ENCODE measurements around the gene ATL3.

DNA sequence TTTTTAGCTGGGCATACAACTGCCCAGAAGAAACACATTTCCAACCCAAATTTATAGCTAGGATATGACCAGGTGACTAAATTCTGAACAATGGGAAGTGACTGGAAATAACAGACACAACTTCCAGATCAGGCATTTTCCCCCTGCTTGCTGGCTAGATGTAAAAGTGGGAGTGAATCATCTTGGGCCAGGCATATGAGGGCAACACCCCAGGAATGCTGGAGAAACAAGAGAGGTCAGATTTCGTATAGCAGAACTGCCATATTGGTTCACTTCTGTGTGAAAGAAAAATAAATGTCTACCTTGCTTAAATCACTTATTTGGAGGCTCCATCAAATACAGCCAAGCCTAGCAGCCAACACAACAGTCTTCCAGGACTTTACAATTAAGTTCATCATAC lies 7.4 kb downstream of the ATL3 start:
- no peak for TF ChIP-seq POLR2A (IDR thresholded peaks at IDR 0.05; ENCODE audit: extremely low read depth, insufficient read length)
- no peak for TF ChIP-seq MYC (IDR thresholded peaks at IDR 0.05; ENCODE audit: low read depth, low read length)
- TF ChIP-seq, protein P1, sequence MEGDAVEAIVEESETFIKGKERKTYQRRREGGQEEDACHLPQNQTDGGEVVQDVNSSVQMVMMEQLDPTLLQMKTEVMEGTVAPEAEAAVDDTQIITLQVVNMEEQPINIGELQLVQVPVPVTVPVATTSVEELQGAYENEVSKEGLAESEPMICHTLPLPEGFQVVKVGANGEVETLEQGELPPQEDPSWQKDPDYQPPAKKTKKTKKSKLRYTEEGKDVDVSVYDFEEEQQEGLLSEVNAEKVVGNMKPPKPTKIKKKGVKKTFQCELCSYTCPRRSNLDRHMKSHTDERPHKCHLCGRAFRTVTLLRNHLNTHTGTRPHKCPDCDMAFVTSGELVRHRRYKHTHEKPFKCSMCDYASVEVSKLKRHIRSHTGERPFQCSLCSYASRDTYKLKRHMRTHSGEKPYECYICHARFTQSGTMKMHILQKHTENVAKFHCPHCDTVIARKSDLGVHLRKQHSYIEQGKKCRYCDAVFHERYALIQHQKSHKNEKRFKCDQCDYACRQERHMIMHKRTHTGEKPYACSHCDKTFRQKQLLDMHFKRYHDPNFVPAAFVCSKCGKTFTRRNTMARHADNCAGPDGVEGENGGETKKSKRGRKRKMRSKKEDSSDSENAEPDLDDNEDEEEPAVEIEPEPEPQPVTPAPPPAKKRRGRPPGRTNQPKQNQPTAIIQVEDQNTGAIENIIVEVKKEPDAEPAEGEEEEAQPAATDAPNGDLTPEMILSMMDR (IDR thresholded peaks at IDR 0.05; ENCODE audit: low read depth, low read length), result no peak

Data from NB4 (cell line).